ENCODE measurements around the gene SV2B.

DNA sequence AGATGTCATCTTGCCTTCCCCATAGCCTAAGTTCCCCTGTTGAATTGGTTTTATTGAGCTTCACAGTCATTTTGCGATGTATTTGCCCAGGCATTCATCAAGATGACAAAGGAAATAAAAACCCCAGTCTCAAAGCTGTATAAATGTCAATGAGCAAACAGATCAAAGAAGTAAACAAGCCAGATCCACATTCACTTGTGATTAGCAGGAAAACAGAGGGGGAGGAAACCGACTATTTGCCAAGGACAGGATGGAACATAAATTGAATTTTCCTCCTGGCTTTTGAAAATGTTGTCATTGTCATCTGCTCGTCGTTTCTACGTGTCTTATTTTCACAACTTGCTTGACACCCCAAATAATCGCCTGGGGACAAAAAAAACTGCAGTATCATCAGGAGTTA, 83.5 kb downstream of the SV2B start:
- no peak for TF ChIP-seq POLR2A (IDR thresholded peaks at IDR 0.05)
- no peak for TF ChIP-seq POLR2AphosphoS5 (IDR thresholded peaks at IDR 0.05)
